IPS DF 6.9 (cell line): ENCODE data around the gene CABYR.

Experiments
- DNase-seq: peaks from one replicate; pipeline ENCODE4 v3.0.0-alpha.2; 2013; ENCODE audit warnings: low read depth, low spot score
- H3K27ac ChIP-seq: one replicate; pipeline ENCODE4 v1.5.1; 2013; ENCODE audit warnings: low read length, control low read depth
- H3K27me3 ChIP-seq: 2 replicates; pipeline ENCODE4 v1.6.1; 2013; ENCODE audit warnings: mild to moderate bottlenecking, low read length; ENCODE audit not compliant: control insufficient read depth, insufficient read depth
- H3K36me3 ChIP-seq: 2 replicates; pipeline ENCODE4 v1.6.1; 2013; ENCODE audit warnings: low read length; ENCODE audit not compliant: control insufficient read depth, insufficient read depth
- H3K4me1 ChIP-seq: 2 replicates; pipeline ENCODE4 v1.6.1; 2013; ENCODE audit warnings: low read length; ENCODE audit not compliant: control insufficient read depth, insufficient read depth
- H3K4me3 ChIP-seq: 2 replicates; pipeline ENCODE4 v1.5.1; 2013; ENCODE audit warnings: mild to moderate bottlenecking, low read length
- H3K9me3 ChIP-seq: 2 replicates; pipeline ENCODE4 v1.6.1; 2013; ENCODE audit warnings: low read length, inconsistent platforms; ENCODE audit not compliant: control insufficient read depth, insufficient read depth
- WGBS: extraction: QIAGEN DNeasy Blood & Tissue Kit; methylation state at CpG from one replicate; pipeline ENCODE4 v1.1.7; 2013; ENCODE audit warnings: mixed read lengths, missing lambda C conversion rate; ENCODE audit not compliant: insufficient read length, insufficient coverage; 5-methylcytosine and 5-hydroxymethylcytosine counted together

CABYR gene

DNA sequence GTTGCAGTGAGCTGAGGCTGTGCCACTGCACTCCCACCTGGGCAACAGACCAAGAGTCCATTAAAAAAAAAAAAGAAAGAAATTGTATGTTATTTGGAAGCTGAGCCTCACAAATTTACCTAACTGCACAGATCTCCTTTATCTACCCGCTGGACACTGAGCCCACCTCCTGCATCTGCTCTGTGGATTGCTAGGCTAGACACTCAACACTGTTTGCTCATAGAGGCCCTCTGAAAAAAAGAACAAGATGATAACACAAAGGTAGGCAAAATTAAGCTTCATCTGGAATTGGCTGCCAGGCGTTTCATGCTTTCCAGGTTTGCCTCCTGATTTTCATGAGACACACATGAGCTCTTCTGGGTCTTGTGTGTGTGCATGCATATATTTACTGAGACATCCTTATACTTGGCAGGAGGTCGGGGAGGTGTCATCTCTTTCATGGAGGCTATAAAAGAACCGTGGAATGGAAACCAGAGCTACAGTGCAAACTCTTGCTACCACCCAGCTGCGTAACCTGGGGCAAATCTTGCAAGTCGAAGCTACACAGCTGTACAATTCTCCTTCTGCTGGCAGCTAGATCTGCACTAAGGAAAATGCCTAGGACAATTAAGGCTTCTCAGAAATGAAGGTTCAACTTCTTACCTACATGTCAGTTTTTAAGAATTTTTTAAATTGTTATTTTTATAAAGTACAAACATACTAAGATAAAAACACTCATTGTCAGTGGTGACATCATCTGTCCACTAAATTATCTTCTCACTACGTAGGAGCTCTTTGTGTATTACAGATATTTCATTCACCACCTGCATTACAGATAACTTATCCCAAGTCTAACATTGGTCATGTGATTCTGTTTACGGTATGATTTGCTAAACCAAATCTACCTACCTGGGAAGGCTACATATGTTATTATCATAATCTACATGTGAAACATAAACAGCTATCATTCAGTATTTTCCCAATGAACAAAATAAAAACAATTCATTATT is 63.1 kb downstream of the CABYR start:
- Histone ChIP-seq H3K9me3 (no peaks in the 10 kb centered on the region), H3K4me1 (no peaks in the 10 kb centered on the region), H3K36me3 (no peaks in the 10 kb centered on the region), H3K27me3 (no peaks in the 10 kb centered on the region), H3K27ac (no peak overlapping the region), H3K4me3 (no peak overlapping the region)
- no peak for DNase-seq
- WGBS: no CpG with 5 or more reads among the region's 8 CpGs

- no peak overlapping the region for H3K4me3 ChIP-seq
- WGBS: no CpG with 5 or more reads among the region's 3 CpGs
- no peaks in the 10 kb centered on the region for H3K4me1 ChIP-seq
- H3K27me3 ChIP-seq: no peaks in the 10 kb centered on the region
- H3K27ac ChIP-seq: no peak overlapping the region
- no peaks in the 10 kb centered on the region for H3K36me3 ChIP-seq
- no peak for DNase-seq
- no peaks in the 10 kb centered on the region for H3K9me3 ChIP-seq
These were observed 66.0 kb downstream of the CABYR start for GRCh38 chr18:24204904-24205303.

GRCh38 chr18:24208270-24209035 is 69.6 kb downstream of the CABYR start:
- H3K27me3 ChIP-seq: no peaks in the 10 kb centered on the region
- H3K9me3 ChIP-seq: no peaks in the 10 kb centered on the region
- no peak for DNase-seq
- no peak overlapping the region for H3K27ac ChIP-seq
- no CpG with 5 or more reads among the region's 2 CpGs for WGBS
- no peaks in the 10 kb centered on the region for H3K4me1 ChIP-seq
- H3K36me3 ChIP-seq: no peaks in the 10 kb centered on the region
- no peak overlapping the region for H3K4me3 ChIP-seq

DNA sequence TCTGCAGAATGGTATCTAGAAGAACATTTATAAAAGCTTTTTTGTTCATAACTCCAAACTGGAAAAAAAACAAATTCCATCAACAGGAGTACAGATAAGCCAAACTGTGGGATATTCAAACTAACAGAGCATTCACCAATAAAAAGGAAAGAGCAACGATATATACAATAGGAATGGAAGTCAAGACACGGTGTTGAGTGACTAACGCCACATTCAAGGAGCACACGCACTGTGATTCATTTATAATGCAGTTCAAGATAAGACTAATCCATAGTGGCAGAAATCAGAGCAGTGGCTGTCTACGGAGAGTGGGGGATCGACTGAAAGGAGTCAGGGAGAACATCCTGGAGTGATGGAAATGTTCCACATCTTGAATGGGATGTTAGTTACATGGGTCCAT is 70.7 kb downstream of the CABYR start:
- no peaks in the 10 kb centered on the region for H3K27me3 ChIP-seq
- H3K27ac ChIP-seq: no peak overlapping the region
- DNase-seq: no peak
- H3K9me3 ChIP-seq: no peaks in the 10 kb centered on the region
- no CpG with 5 or more reads among the region's 6 CpGs for WGBS
- H3K4me3 ChIP-seq: no peak overlapping the region
- no peaks in the 10 kb centered on the region for H3K4me1 ChIP-seq
- H3K36me3 ChIP-seq: no peaks in the 10 kb centered on the region
